Renal cortex interstitium (tissue), 11 donors: ENCODE data around the gene ABCB11. TPM values are rescaled to one million over a fixed set of nuclear protein-coding genes. Genes with fewer than 3 reads are reported as not detected.
"Not testable (repeated sequence)": the region's sequence is repeated elsewhere in the genome, so short reads cannot be mapped to it uniquely, and the experiment has no call there.

ENCODE experiments used
- DNase-seq, 11 donors: peaks; one replicate each; pipeline ENCODE4 v3.0.0-alpha.2; 2013; ENCODE audit warnings: low read depth in 9 of 11, low spot score in 4 of 11; ENCODE audit errors: extremely low read depth in 1 of 11
- polyA plus RNA-seq, 3 donors: library from polyadenylated mRNA; unstranded; fragments of 120-200 nt; gene quantifications; one replicate each; pipeline ENCODE4 v1.2.1, GENCODE V29; 2013; ENCODE audit not compliant: insufficient read length in 3 of 3

ABCB11 gene
- polyA plus RNA-seq, 3 donors: 0.05 to 0.15 TPM; not detected in 1

DNA sequence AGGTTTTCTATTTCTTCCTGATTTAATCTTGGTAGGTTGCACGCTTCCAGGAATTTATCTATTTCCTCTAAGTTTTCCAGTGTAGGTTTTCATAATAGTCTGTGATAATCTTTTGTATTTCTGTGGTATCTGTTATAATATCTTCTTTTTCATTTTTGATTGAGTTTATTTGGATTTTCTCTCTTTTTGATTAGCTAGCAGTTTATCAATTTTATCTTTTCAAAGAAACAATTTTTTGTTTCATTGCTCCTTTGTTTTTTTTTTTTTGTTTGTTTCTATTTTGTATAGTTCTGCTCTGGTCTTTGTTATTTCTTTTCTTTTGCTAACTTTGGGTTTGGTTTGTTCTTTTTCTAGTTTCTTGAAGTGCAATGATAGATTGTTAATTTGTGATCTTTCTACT lies 78.7 kb downstream of the ABCB11 start:
- no peak for DNase-seq

DNA sequence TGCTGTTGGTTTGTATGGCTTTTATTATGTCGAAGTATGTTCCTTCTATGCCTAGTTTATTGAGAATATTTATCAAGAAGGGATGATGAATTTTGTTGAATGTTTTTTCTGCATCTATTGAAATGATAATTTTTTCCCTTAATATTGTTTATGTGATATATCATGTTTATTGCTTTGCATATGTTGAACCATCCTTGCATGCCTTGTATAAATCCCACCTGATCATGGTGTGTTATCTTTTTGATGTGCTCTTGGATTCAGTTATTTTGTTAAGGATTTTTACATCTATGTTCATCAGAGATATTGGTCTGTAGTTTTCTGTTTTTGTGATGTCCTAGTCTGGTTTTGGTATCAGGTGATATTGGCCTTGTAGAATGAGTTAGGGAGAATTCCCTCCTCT lies 79.3 kb downstream of the ABCB11 start:
- no peak for DNase-seq

DNA sequence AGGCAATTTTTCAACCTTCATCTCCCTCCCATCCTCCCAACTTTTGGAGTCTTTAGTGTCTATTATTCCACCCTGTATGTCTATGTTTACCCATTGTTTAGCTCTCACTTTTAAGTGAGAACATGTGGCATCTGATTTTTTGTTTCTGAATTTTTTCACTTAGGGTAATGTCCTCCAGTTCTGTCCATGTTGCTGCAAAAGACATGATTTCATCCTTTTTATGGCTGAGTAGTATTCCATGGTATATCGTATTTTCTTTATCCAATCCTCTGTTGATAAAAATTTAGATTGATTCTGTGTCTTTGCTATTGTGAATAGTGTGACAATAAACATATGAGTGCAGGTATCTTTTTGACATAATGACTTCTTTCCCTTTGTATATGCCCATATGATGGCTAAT lies 81.8 kb downstream of the ABCB11 start:
- DNase-seq: no peak

DNA sequence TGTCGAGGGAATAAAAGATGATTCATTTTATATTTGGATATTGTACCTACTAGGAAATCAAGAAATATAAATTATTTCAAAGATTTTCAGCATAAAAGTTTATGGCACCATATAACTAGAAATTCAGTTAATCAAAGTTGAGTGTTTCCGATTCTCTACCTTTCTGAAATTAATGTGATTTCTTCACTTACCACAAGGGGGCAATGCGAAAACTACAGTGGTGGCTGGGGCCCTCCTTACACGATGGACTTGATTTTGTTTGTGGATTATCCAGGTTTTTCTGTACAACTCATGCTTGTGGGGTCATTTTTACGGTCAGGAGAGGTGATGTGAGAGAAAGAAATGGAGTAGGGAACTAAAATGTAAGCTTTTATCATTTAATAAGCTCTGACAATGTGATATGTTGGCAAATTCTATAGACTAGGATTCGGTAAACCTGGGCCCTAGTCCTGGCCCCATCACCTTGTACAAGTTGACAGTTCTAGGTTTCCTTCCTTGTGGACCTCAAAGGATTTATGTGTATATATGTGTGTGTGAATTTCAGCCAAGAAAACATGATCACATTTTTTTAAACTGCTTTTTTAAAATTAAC lies 82.4 kb downstream of the ABCB11 start:
- DNase-seq: no peak

DNA sequence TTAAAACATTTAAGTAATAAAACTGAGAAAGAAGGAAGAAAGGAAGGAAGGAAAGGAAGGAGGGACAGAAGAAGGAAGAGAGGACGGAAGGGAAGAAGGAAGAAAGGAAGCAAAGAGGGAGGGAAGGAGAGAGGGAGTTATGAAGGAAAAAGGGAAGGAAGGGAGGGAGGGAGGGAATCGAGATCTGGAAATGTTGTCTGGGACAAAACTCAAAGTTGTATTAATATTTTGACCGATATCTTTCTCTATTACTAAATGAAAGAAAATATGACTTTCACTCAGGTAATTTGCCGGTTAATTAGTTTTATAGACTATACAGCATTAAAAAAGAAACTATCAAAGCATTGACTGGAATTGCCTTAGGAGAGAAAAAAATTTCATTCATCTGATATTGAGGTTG lies 85.6 kb downstream of the ABCB11 start:
- DNase-seq: no peak

DNA sequence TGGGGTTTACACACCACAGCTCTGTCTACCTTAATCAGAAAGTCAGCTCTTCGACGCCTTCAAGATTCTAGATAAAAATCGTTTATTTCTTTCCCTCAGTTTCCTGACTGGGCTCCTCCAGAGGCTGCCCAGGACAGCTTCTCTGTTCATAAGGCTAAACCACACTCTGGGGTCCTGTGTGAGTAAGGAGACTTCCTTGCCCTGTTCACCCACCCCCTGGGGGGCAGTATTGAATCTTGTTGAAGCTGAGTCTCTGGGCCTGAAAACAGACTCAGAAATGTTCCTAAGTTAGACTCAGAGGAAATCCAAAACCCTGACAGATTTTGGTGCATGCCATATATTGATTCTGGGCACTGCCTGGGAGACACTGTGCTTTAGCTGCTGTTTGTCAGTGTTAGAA lies 87.1 kb downstream of the ABCB11 start:
- DNase-seq: no peak

DNA sequence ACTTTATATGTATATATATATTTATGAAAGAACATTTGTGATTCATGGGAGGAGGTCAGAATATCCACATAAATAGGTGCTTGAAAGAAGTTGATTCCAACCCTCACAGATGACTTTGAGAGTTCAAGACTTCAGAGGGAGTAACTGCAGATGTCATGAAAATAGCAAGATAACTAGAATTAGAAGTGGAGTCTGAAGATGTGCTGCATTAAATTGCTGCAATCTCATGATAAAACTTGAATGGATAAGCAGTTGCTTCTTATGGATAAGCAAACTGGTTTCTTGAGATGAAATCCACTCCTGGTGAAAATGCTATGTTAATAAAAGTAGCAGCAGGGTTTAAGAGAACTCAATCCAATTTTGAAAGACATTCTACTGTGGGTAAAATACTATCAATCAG lies 89.8 kb downstream of the ABCB11 start:
- DNase-seq: no peak

DNA sequence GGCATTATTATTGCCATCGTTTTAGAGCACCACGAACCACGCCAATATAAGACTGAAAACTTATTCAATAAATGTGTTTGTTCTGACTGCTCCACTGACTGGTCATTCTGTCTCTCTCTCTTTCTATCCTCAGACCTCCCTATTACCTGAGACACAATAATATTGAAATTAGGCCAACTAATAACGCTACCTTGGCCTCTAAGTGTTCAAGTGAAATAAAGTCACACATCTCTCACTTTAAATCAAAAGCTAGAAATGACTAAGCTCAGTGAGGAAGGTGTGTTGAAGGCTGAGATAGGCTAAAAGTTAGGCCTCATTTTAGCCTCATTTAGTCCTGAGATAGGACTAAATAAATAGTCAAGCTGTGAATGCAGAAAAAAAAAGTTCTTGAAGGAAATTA lies 91.2 kb downstream of the ABCB11 start:
- no peak for DNase-seq

DNA sequence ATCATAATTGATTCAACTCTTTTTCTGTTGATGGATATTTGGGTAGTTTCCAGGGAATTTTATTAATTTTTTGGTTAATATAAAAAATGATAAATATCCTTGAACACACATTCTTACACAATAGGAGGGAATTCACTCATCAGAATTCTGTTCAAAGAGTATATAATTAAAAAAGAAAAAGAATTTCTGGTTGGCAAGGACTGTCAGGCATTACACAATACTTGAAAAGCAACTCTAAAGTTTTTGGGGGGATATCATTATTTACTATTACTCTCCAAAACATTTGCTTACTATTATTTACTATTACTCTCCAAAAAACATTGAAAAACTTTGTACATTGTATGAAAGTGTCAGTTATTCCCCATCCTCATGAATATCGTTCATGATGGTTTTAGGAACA lies 92.1 kb downstream of the ABCB11 start:
- no peak for DNase-seq

DNA sequence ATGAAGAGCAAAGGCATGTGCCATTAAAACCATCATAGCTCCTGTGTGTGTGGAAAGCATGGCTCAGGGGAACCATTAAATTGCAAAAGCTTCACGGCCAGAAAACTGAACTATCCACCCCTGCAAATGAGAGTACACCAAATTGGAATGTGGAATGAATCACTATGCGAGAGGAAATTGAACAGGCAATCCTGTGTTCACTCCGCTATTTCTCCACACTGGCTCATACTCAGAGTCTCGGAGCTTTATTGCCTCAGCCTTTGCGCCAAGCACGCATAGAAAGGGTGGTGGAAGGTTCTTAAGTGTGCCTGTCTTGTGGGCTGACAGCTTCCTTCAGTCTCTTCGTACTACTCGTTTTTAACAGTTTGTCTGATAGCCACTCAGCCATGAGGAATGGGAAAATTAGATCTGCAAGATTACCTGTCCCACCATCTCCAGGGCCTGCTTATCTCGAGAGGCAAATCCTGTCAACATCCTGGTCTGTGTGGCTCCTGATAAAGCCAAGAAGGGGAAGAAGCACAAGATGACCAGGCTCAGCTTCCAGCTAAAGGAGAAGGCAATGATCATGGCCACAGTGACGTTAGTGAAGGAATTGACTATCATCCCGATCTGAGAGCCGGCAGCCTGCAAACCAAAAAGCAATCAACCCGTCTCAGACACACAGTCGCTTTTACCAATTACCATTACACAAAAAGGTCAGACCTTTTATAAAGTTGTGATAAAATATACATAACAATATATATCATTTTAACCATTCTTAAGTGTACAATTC lies 95.1 kb downstream of the ABCB11 start:
- no peak for DNase-seq

DNA sequence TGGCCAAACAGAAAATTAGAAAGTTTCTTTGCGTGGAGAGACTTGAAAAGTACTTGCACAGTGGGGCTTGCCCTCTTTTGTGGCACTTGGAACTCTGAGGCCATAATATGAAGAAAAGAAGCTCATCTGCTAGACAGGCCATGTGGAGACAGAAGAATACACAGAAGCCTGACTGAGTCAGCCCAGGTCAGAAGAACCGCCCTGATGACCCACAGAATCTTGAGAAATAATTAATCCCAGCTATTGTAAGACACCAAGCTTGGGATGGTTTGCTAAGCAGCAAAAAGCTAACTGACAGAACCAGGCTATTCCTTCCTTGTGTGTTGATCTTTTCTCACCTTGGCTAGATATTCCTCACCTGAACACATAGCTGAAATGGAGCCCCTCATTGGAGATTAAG lies 96.3 kb downstream of the ABCB11 start:
- DNase-seq: no peak

DNA sequence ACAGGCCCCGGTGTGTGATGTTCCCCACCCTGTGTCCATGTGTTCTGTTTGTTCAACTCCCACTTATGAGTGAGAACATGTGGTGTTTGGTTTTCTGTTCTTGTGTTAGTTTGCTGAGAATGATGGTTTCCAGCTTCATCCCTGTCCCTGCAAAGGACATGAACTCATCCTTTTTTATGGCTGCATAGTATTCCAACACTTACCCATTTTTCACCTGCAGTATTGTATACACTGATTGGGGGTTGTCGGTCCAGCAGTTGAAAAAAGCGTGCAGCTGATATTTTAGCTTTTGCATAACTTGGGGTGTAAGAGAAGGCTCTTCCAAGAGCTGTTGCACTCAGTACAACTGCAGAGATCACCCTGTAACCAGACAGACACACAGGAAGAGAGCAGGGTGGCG lies 99.0 kb downstream of the ABCB11 start:
- DNase-seq: not testable (repeated sequence)

DNA sequence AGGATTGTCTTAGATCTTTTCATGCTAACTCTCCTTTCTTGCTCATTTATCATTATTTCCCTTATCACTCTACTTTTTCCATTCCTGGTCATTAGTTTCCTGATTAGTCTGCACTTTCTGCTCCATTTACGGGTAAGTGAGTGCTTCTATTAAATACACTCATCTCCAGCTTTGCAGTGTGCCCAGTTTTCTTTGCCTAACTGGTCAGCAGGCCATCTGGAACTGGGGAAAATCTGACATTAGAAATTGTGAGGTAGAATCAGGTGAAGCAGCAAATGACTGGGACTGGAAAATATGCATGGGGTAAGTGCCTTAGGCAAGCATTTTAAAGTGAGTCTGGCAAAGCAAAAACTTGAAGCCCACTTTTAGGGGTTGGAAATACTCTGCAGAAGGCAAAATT lies 100.9 kb downstream of the ABCB11 start:
- DNase-seq: no peak

DNA sequence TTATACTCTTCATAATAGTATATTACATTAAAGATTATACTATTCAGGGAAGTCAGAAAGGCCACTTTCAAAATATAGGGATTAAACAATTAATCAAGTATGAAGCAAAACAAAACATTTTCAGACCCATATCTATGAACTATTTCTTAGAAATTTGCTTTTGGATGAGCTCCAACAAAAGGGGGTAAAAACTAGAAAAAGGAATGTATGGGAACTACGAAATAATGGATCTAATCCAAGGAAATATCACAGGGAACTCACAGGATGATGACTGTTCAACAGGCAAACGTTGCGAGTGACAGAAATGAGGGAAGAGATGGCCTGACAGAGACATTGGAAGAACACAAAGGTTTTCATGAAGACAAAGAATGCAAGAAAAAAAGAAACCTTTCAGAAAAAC lies 102.1 kb downstream of the ABCB11 start:
- DNase-seq: no peak

DNA sequence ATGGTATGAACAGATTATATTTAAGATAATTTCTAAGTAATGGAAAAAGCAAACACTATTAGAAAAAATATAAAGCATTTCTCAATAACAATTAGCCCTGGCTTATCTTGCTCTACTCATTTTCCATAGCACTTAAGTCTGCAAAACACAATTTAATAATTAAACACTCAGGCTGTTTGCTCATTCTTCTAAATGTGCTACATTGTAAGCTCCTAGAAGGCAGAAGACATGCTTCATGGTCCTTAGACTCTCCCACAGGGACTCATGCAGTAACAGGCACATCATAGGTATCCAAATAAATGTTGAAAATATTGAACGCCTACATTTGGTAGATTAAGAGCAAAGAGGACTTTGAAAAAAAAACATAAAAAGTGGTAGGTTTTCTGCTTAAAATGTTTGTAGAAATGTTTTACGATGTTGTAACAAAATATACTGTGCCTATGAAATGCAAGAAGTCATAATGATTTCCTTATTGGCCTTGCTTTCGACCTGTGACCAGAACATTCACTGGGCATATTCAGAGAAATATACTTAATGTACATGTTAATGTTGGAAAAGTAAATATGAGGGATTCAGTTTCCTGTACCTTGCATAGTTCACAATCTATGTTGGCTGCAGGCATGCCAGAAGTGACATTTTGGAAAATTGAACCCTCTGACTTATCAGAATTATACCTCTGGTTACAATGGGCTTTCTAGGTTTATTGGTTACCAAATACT lies 102.9 kb downstream of the ABCB11 start:
- DNase-seq: no peak

DNA sequence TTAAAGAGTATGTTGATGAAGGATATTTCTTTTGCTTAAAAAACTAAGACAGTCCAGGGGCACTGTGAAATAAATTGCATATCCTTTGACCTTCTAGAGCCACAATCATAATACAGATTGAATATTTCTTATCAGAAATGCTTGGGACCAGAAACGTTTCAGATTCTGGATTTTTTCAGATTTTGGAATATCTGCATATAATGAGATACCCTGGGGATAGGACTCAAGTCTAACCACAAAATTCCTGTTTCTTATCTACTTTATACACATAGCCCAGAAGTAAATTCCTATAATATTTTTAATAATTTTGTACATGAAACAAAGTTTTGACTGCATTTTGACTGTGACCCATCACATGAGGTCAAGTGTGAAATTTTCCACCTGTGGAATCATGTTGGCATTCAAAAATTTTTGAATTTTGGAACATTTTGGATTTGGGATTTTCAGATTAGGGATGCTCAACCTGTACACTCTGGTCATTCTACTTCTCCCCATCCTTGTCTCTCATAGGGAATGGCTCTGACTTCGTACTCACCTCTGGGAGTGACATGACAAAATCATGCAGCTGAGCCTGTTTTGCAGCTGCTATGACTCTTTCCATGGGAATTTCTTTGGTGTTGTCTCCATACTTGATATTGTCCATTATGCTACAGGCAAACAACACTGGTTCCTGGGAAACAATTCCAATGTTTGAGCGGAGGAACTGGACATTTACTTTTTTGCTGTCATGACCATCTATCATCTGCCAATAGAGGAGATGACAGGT lies 104.3 kb downstream of the ABCB11 start:
- no peak for DNase-seq

DNA sequence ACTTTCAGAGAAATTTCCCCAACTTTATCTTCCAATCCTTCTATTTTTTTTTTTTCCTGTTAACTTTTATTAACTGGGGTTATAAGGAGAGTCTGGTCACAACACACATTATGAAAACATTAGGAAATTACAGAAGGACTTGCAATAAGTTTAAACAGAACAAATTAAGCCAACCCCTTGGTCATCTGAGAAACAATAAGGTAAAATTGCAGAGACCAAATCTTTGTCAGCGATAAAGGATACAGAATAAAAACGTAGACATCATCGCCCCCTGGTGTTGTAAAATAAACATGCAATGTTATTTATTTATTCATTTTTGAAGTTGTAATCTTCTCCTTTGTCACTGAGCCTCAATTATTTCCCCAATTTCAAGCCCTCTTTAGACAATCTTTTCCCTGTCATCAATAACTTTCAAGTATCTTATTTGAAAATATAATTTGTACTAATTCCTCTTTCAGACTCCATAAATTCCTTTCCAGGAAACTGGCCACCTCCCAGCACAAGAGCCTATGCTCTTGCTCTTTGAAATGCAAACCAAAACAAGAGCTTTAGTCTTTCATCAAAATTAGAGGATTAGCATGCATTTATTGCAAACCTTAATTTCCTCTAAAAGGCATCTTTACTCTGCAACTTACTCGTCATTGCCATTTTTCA lies 110.5 kb downstream of the ABCB11 start:
- peak in 3 of 11 donors; percentile 12 to 20 (median 13) for DNase-seq

DNA sequence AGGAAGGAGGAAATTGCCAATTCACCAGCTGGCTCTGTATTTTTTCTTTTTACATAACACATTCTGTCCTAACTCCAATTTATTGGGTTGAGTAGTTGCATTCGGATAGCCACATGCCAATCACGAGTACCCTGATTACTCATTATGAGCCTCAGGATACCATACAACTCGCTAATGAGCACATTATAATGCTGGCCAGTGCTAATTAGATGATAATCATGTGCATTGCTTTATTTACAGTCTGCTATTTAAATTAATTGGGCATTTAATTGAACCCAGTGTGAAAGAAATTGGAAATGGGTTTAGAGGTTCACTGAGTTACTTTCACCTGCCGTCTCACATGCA lies 114.8 kb downstream of the ABCB11 start:
- DNase-seq: no peak
